ENCODE results near the gene SERPINF2.

SERPINF2 gene

GRCh38 chr17:1776328-1776727 is 33.7 kb downstream of the SERPINF2 start:
- H3K4me3 ChIP-seq (ENCODE audit: low read depth, low read length): no peak overlapping the region
- no peak for TF ChIP-seq CTCF (IDR thresholded peaks at IDR 0.05; ENCODE audit: borderline replicate concordance, insufficient read depth, low read depth, low read length)

GRCh38 chr17:1776857-1777256 is 34.2 kb downstream of the SERPINF2 start:
- no peak for TF ChIP-seq CTCF (IDR thresholded peaks at IDR 0.05; ENCODE audit: borderline replicate concordance, insufficient read depth, low read depth, low read length)
- no peak overlapping the region for H3K4me3 ChIP-seq (ENCODE audit: low read depth, low read length)

- H3K4me3 ChIP-seq (ENCODE audit: low read depth, low read length): no peak overlapping the region
- TF ChIP-seq CTCF (IDR thresholded peaks at IDR 0.05; ENCODE audit: borderline replicate concordance, insufficient read depth, low read depth, low read length): no peak
Measured at GRCh38 chr17:1779571-1780131, 37.0 kb downstream of the SERPINF2 start.

- no peak for TF ChIP-seq CTCF (IDR thresholded peaks at IDR 0.05; ENCODE audit: borderline replicate concordance, insufficient read depth, low read depth, low read length)
Measured at GRCh38 chr17:1782171-1782567, 39.5 kb downstream of the SERPINF2 start.

GRCh38 chr17:1783271-1783670 is 40.6 kb downstream of the SERPINF2 start:
- TF ChIP-seq CTCF (IDR thresholded peaks at IDR 0.05; ENCODE audit: borderline replicate concordance, insufficient read depth, low read depth, low read length): no peak

More at GRCh38 chr17:1782171-1782567, 39.5 kb downstream of the SERPINF2 start:
- no peak overlapping the region for H3K4me3 ChIP-seq (ENCODE audit: low read depth, low read length)

GRCh38 chr17:1783834-1784611 is 41.4 kb downstream of the SERPINF2 start:
- no peak overlapping the region for H3K4me3 ChIP-seq (ENCODE audit: low read depth, low read length)
- TF ChIP-seq CTCF (IDR thresholded peaks at IDR 0.05; ENCODE audit: borderline replicate concordance, insufficient read depth, low read depth, low read length): no peak

More at GRCh38 chr17:1783271-1783670, 40.6 kb downstream of the SERPINF2 start:
- no peak overlapping the region for H3K4me3 ChIP-seq (ENCODE audit: low read depth, low read length)

GRCh38 chr17:1785930-1786329 is 43.3 kb downstream of the SERPINF2 start:
- no peak overlapping the region for H3K4me3 ChIP-seq (ENCODE audit: low read depth, low read length)
- TF ChIP-seq CTCF (IDR thresholded peaks at IDR 0.05; ENCODE audit: borderline replicate concordance, insufficient read depth, low read depth, low read length): no peak

All from GM12875 (cell line).